Measurements from ENCODE around the gene SLC35G2.
"Not testable (repeated sequence)": the region's sequence is repeated elsewhere in the genome, so short reads cannot be mapped to it uniquely, and the experiment has no call there.

The SLC35G2 gene

GRCh38 chr3:136801146-136801545 is 17.8 kb upstream of the SLC35G2 start:
- WGBS, 2 experiments: 89 to 92% methylated on average over 10 of the region's 10 CpGs
- H3K27ac ChIP-seq (ENCODE audit: insufficient read depth, low read depth, low read length, poor library complexity, severe bottlenecking): not testable (repeated sequence)

DNA sequence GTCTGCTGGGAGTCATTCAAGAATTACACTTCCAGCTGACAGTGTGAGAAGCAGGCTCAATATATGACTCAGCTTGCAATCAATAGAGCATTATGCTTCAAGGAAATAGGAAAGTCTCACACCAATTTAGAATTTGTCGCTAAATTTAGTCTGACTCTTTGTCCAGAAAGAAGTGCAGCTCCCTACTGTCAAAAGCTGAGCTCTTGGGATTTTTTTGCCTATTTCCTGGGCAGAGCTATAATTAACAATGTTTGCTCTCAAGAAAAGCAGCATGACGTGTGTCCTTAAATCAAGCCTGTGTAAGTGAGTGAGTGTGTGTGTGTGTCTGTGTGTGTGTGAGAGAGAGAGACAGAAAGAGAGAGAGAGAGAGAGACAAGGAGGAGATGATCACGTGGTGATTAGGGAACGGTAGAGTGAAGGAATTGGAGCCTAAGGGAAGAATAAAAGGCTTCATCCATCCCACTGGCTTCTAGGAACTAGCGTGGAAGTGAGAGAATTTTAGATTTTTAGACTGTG is 16.4 kb upstream of the SLC35G2 start:
- no peak overlapping the region for H3K27ac ChIP-seq (ENCODE audit: insufficient read depth, low read depth, low read length, poor library complexity, severe bottlenecking)
- H3K4me3 ChIP-seq (ENCODE audit: insufficient read depth, low read depth, low read length): no peak overlapping the region
- H3K4me1 ChIP-seq (ENCODE audit: control insufficient read depth, insufficient read depth, low read length): peaks cover 6% of the 10 kb centered on the region
- no peaks in the 10 kb centered on the region for H3K27me3 ChIP-seq (ENCODE audit: control insufficient read depth, insufficient read depth, low read length, poor library complexity, severe bottlenecking)
- H3K9me3 ChIP-seq (ENCODE audit: control insufficient read depth, low read length): no peaks in the 10 kb centered on the region
- H3K36me3 ChIP-seq (ENCODE audit: control insufficient read depth, insufficient read depth, low read length): no peaks in the 10 kb centered on the region
- WGBS, 2 experiments: 69 to 71% methylated on average over 4 to 5 of the region's 5 CpGs

More at GRCh38 chr3:136801146-136801545, 17.8 kb upstream of the SLC35G2 start:
- H3K9me3 ChIP-seq (ENCODE audit: control insufficient read depth, low read length); H3K4me1 ChIP-seq (ENCODE audit: control insufficient read depth, insufficient read depth, low read length); H3K4me3 ChIP-seq (ENCODE audit: insufficient read depth, low read depth, low read length); H3K36me3 ChIP-seq (ENCODE audit: control insufficient read depth, insufficient read depth, low read length); H3K27me3 ChIP-seq (ENCODE audit: control insufficient read depth, insufficient read depth, low read length, poor library complexity, severe bottlenecking): not testable (repeated sequence)

GRCh38 chr3:136804141-136804540 is 14.8 kb upstream of the SLC35G2 start:
- H3K4me1 ChIP-seq (ENCODE audit: control insufficient read depth, insufficient read depth, low read length): peaks cover 6% of the 10 kb centered on the region
- no peak overlapping the region for H3K27ac ChIP-seq (ENCODE audit: insufficient read depth, low read depth, low read length, poor library complexity, severe bottlenecking)
- no peaks in the 10 kb centered on the region for H3K36me3 ChIP-seq (ENCODE audit: control insufficient read depth, insufficient read depth, low read length)
- 96 to 97% methylated on average over 4 of the region's 4 CpGs for WGBS, 2 experiments
- no peak overlapping the region for H3K4me3 ChIP-seq (ENCODE audit: insufficient read depth, low read depth, low read length)
- H3K9me3 ChIP-seq (ENCODE audit: control insufficient read depth, low read length): no peaks in the 10 kb centered on the region
- H3K27me3 ChIP-seq (ENCODE audit: control insufficient read depth, insufficient read depth, low read length, poor library complexity, severe bottlenecking): no peaks in the 10 kb centered on the region

DNA sequence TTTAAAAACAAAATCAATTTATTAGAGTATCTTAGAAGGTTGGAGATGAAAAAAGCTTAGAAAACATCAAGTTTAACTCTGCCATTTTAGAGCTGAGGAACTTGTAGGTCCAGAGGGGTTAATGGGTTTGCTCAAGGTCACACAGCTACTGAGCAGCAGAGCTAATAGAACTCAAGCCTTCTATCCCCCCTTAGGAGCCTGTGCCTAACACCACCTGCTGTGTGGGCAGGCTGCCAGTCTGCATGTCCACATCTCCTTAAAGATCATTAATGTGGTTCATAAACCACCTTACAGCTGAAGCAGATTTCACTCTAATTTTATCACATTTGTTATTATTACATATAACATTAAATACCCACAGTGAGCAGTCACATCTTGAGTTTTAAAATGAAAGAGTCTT is 14.1 kb upstream of the SLC35G2 start:
- no peak overlapping the region for H3K4me3 ChIP-seq (ENCODE audit: insufficient read depth, low read depth, low read length)
- no peak overlapping the region for H3K27ac ChIP-seq (ENCODE audit: insufficient read depth, low read depth, low read length, poor library complexity, severe bottlenecking)
- H3K36me3 ChIP-seq (ENCODE audit: control insufficient read depth, insufficient read depth, low read length): no peaks in the 10 kb centered on the region
- H3K9me3 ChIP-seq (ENCODE audit: control insufficient read depth, low read length): no peaks in the 10 kb centered on the region
- H3K4me1 ChIP-seq (ENCODE audit: control insufficient read depth, insufficient read depth, low read length): peaks cover 6% of the 10 kb centered on the region
- no peaks in the 10 kb centered on the region for H3K27me3 ChIP-seq (ENCODE audit: control insufficient read depth, insufficient read depth, low read length, poor library complexity, severe bottlenecking)

DNA sequence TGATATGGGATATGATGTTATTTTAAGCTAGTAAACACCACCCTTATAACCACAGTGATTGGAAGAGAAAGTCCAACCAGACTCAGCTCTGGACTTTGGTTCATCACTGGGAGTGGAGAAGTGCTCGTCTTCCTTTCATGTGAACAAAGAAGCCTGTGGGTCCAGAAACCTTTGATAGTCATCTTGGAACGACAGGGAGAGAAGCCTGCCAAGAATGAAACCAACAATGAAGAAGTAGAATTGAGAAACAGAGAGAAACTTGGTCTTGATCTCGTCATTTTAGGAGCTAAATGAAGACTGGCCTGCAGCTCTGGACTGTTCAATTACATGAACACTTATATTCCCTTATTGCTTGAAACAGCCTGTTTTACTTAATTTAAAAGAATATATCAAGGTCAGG is 13.1 kb upstream of the SLC35G2 start:
- Histone ChIP-seq H3K4me1 (ENCODE audit: control insufficient read depth, insufficient read depth, low read length) (peaks cover 6% of the 10 kb centered on the region), H3K36me3 (ENCODE audit: control insufficient read depth, insufficient read depth, low read length) (no peaks in the 10 kb centered on the region), H3K27ac (ENCODE audit: insufficient read depth, low read depth, low read length, poor library complexity, severe bottlenecking) (no peak overlapping the region), H3K4me3 (ENCODE audit: insufficient read depth, low read depth, low read length) (no peak overlapping the region), H3K9me3 (ENCODE audit: control insufficient read depth, low read length) (no peaks in the 10 kb centered on the region), H3K27me3 (ENCODE audit: control insufficient read depth, insufficient read depth, low read length, poor library complexity, severe bottlenecking) (no peaks in the 10 kb centered on the region)
- 87 to 94% methylated on average over 3 of the region's 3 CpGs for WGBS, 2 experiments

DNA sequence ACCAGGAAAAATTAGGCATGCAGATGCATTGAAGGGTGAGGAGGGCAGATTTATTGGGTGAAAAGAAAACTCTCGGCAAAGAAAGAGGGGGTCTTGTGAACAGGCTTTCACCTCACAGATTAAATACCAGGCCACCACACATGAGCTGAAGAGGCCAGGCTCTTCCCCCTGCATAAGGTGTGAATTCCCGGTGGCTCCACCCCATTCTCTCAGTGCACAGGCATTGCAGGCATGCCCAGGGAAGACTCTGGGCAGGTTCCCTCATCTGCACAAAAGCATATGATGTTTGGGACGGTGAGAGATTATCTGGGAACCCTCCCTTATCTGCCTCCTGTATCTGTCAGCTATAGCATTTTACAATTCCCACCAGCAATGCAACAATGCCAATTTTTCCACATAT is 7.2 kb upstream of the SLC35G2 start:
- WGBS, 2 experiments: 91% methylated on average over 3 of the region's 3 CpGs
- Histone ChIP-seq H3K4me1 (ENCODE audit: control insufficient read depth, insufficient read depth, low read length) (no peaks in the 10 kb centered on the region), H3K27ac (ENCODE audit: insufficient read depth, low read depth, low read length, poor library complexity, severe bottlenecking) (no peak overlapping the region), H3K4me3 (ENCODE audit: insufficient read depth, low read depth, low read length) (no peak overlapping the region), H3K27me3 (ENCODE audit: control insufficient read depth, insufficient read depth, low read length, poor library complexity, severe bottlenecking) (no peaks in the 10 kb centered on the region), H3K36me3 (ENCODE audit: control insufficient read depth, insufficient read depth, low read length) (no peaks in the 10 kb centered on the region), H3K9me3 (ENCODE audit: control insufficient read depth, low read length) (no peaks in the 10 kb centered on the region)

DNA sequence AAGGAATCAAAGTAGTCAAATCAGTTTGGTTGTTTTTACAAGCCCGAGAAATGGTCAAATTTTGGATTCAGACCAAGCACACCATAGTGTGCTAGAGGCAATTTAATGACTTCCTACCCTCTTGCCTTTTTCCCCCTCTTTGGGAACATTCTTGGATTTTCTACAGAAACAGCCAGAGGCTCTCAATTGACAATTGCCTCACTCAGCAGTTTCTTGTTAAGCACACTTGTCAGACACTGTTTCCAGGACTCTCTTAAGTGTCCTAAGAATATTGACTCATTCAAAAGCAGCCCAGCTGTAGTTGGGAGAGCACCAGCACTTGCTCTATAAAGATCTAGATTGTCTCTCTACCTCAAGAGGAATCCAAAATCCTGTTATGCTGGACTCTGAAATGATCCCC is 1.5 kb upstream of the SLC35G2 start:
- H3K27ac ChIP-seq (ENCODE audit: insufficient read depth, low read depth, low read length, poor library complexity, severe bottlenecking): no peak overlapping the region
- H3K4me3 ChIP-seq (ENCODE audit: insufficient read depth, low read depth, low read length): no peak overlapping the region
- WGBS, 2 experiments: 78 to 89% methylated on average over 1 of the region's 1 CpG
- H3K4me1 ChIP-seq (ENCODE audit: control insufficient read depth, insufficient read depth, low read length): no peaks in the 10 kb centered on the region
- H3K27me3 ChIP-seq (ENCODE audit: control insufficient read depth, insufficient read depth, low read length, poor library complexity, severe bottlenecking): peaks cover 39% of the 10 kb centered on the region
- no peaks in the 10 kb centered on the region for H3K36me3 ChIP-seq (ENCODE audit: control insufficient read depth, insufficient read depth, low read length)
- H3K9me3 ChIP-seq (ENCODE audit: control insufficient read depth, low read length): no peaks in the 10 kb centered on the region

DNA sequence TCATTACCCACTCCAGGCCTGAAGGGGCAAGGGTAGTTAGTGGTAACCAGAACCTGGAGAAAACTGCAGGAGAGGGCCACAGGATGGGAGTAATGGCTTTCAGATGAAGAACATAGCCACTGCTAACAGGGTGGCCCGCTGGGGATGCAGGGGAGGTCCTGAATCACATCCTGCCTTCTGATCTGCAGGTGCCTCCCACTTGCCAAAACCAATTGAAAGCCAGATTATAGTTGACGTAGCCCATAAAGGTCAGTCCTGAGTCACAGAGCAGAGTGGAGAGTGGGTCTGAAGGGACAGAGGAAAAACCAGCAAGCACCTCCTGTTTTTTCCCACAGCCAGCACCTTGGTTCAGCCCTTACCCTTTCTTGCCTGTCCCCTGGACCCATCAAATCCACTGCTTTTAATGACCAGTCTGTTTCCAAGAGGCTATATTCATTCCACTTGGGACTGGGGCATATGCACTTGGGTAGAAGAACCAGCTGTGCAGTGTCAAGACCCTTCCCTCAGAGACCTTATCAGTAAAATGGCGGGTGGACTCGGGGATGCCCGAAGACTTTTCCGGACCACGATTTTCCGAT is 646 bp upstream of the SLC35G2 start:
- Histone ChIP-seq H3K9me3 (ENCODE audit: control insufficient read depth, low read length) (no peaks in the 10 kb centered on the region), H3K4me3 (ENCODE audit: insufficient read depth, low read depth, low read length) (peak overlapping the region; percentile 59), H3K4me1 (ENCODE audit: control insufficient read depth, insufficient read depth, low read length) (no peaks in the 10 kb centered on the region), H3K36me3 (ENCODE audit: control insufficient read depth, insufficient read depth, low read length) (no peaks in the 10 kb centered on the region), H3K27me3 (ENCODE audit: control insufficient read depth, insufficient read depth, low read length, poor library complexity, severe bottlenecking) (peaks cover 39% of the 10 kb centered on the region), H3K27ac (ENCODE audit: insufficient read depth, low read depth, low read length, poor library complexity, severe bottlenecking) (no peak overlapping the region)
- 17 to 20% methylated on average over 8 of the region's 8 CpGs for WGBS, 2 experiments

- no peak overlapping the region for H3K27ac ChIP-seq (ENCODE audit: insufficient read depth, low read depth, low read length, poor library complexity, severe bottlenecking)
- 0% methylated on average over 21 of the region's 21 CpGs for WGBS, 2 experiments
- peak overlapping the region; percentile 59 for H3K4me3 ChIP-seq (ENCODE audit: insufficient read depth, low read depth, low read length)
- no peaks in the 10 kb centered on the region for H3K36me3 ChIP-seq (ENCODE audit: control insufficient read depth, insufficient read depth, low read length)
- no peaks in the 10 kb centered on the region for H3K4me1 ChIP-seq (ENCODE audit: control insufficient read depth, insufficient read depth, low read length)
- H3K27me3 ChIP-seq (ENCODE audit: control insufficient read depth, insufficient read depth, low read length, poor library complexity, severe bottlenecking): peaks cover 39% of the 10 kb centered on the region
- no peaks in the 10 kb centered on the region for H3K9me3 ChIP-seq (ENCODE audit: control insufficient read depth, low read length)
These were observed 435 bp downstream of the SLC35G2 start for GRCh38 chr3:136819392-136819730.

DNA sequence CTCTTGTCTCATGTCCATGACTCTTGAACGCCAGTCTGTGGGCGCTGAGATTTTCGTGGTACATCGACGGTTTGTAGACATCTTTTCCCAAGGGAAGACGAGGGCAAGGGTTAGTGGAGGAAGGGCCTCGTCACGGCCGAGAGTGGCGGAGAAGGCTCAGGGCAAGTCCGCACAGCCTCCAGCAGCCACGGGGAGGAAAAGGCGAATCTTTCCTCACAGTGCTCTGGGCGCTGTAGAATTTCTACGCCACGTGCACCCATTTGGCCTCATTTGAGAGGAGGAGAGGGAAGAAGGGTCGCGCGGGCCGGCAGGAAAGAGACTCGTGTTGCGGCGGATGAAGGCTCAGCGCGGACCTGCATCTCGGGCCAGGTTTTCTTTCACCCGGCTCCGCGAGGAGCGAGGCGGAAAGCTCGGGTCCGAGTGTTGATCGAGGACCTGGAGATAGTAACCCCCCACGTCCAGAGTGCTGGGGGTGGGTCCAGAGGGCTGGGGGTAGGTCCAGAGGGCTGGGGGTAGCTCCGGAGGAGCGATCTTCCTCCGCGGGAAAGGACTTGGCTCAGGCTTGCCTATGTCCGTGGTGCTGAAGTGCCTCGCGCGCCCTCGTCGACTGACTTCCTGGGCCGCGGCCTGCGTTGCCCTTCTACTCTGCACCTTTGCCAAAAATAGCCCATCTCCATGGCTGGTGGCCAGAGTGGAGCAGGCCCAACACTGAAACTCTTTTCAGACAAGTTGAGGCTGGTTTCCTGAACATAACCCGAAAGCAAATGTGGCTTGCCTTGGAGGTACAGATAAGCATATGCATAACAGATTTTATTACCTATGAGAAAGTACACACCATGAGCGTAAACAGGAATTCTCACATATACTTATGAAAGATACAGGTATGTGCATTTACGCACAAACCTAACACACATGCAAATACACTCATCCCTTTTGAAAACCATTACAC is 1.1 kb downstream of the SLC35G2 start:
- WGBS, 2 experiments: 7 to 8% methylated on average over 51 of the region's 51 CpGs

More for the DNA sequence above, 1.1 kb downstream of the SLC35G2 start:
- H3K4me1 ChIP-seq (ENCODE audit: control insufficient read depth, insufficient read depth, low read length): no peaks in the 10 kb centered on the region
- H3K9me3 ChIP-seq (ENCODE audit: control insufficient read depth, low read length): no peaks in the 10 kb centered on the region
- peak overlapping the region; percentile 59 for H3K4me3 ChIP-seq (ENCODE audit: insufficient read depth, low read depth, low read length)
- H3K27me3 ChIP-seq (ENCODE audit: control insufficient read depth, insufficient read depth, low read length, poor library complexity, severe bottlenecking): peaks cover 39% of the 10 kb centered on the region
- no peaks in the 10 kb centered on the region for H3K36me3 ChIP-seq (ENCODE audit: control insufficient read depth, insufficient read depth, low read length)
- H3K27ac ChIP-seq (ENCODE audit: insufficient read depth, low read depth, low read length, poor library complexity, severe bottlenecking): no peak overlapping the region
